Measurements from ENCODE around the gene HBB.
"Not testable (repeated sequence)": the region's sequence is repeated elsewhere in the genome, so short reads cannot be mapped to it uniquely, and the experiment has no call there.

HBB gene

DNA sequence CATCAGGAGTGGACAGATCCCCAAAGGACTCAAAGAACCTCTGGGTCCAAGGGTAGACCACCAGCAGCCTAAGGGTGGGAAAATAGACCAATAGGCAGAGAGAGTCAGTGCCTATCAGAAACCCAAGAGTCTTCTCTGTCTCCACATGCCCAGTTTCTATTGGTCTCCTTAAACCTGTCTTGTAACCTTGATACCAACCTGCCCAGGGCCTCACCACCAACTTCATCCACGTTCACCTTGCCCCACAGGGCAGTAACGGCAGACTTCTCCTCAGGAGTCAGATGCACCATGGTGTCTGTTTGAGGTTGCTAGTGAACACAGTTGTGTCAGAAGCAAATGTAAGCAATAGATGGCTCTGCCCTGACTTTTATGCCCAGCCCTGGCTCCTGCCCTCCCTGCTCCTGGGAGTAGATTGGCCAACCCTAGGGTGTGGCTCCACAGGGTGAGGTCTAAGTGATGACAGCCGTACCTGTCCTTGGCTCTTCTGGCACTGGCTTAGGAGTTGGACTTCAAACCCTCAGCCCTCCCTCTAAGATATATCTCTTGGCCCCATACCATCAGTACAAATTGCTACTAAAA lies at the start of gene HBB:
HBB (minus strand) TSS at position 340 of the 579 bp plus-strand sequence; CDS start at position 290, 50 bp downstream.
- DNase-seq: no peak

DNA sequence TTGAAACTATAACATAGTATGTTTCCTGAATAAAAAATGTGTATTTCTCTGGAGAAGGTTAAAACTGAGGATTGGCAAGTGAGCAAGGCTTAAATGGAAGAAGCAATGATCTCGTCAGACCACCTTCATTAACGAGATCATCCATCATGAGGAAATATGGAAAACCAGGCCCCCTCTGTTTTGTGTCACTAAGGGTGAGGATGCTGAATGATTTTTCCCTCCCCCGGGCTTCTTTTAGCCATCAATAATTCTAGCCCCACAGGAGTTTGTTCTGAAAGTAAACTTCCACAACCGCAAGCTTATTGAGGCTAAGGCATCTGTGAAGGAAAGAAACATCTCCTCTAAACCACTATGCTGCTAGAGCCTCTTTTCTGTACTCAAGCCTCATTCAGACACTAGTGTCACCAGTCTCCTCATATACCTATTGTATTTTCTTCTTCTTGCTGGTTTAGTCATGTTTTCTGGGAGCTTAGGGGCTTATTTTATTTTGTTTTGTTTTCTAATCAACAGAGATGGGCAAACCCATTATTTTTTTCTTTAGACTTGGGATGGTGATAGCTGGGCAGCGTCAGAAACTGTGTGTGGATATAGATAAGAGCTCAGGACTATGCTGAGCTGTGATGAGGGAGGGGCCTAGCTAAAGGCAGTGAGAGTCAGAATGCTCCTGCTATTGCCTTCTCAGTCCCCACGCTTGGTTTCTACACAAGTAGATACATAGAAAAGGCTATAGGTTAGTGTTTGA lies 48.7 kb upstream of the HBB start:
- no peak for DNase-seq

DNA sequence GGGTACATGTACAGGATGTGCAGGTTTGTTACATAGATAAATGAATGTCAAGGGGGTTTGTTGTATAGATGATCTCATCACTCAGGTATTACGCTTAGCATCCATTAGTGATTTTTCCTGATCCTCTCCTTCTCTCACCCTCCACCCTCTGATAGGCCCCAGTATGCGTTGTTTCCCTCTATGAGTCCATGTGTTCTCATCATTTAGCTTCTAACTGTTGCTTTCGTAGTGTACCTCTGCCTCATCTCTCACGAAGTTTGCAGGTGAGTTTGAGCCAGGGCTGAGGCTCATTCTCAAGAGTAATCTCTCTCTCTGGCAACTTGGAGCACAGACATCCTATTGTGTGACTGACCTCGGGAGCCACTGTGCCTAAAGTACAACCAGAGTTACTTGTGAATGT lies 47.5 kb upstream of the HBB start:
- no peak for DNase-seq

DNA sequence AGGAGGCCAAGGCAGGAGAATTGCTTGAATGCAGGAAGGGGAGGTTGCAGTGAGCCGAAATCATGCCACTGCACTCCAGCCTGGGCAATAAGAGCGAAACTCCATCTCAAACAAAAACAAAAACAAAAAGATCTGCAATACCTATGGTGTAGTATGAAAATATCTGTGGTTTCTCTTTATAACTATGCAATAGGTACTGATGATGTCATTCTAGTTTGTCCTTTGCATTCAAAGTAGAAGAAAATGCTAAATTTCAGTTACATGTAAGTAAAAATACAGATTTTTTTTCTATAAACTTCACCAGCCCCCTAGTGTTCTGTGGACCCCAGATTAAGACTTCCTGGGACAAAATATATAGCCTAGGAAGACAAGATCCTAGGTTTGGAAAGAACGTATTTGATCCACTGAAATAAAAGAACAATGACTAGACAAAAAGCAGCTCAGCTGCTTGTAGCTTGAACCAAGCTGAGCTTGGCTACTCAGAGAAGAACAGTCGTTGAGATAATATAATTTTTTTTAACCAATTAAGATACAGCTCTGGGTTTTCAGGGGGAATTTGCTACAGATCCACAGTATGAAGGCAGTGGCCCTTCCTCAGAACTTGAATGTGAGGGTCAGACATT lies 45.6 kb upstream of the HBB start:
- no peak for DNase-seq

DNA sequence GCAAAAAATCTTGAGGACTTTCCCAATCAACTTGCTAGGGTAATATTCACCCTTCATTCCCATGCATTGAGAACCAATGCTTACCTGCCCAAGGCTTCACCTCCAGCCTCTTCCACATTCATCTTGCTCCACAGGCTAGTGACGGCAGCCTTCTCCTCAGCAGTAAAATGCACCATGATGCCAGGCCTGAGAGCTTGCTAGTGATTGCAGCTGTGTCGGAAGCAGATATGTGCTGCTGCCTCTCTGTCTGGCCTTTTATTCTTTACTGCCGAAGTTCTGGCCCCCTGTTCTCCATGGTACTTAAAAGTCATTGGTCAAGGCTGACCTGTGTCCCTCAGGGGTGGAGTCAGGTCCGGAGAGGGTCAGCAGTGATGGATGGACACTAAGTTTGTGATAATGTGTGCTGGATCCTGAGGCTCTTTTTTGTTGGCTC lies 42.9 kb upstream of the HBB start, which contains the start of gene HBE1:
HBE1 (minus strand) TSS at position 231 of the 433 bp plus-strand sequence; CDS start at position 176, 55 bp downstream.
- no peak for DNase-seq

DNA sequence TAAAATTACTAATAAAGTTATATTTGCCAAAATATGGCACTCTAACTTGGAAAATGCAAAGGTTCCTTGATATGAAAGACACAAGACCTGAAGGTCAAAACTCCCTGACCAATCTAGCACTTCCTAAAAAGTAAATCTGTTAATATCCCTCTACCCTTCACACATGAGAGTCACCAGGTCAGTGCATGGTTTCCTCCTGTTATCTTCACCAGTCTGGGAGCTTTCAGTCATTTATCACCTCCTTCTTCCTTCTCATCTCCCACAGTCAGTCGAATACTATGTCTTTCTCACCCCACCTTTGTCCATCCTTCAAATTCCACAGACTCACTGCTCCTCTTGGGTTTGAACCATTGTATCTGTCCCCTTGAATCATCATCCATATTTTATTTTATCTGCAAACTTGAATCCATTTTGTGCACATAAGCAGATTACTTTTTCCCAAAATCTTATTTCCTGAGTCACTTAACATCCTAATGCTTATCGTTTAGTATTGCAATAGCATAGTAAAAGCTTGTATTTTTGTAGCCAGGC lies 40.2 kb upstream of the HBB start:
- DNase-seq: no peak

DNA sequence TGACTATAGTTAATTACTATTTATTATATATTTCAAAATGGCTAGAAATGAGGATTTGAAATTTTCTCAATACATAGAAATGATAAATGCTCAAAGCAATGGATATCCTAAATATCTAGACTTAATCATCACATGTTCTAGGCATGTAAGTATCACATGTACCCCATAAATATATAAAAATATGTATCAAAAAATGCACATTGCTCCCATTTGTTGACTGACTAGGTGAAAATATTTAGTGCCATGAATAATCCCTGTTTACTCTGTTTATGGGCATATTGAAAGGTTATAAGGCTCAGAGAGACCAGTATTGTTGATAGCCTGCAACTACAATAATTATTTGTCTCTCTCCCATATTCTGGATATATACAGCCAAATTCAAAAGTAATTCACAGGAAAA lies 39.7 kb upstream of the HBB start:
- no peak for DNase-seq

DNA sequence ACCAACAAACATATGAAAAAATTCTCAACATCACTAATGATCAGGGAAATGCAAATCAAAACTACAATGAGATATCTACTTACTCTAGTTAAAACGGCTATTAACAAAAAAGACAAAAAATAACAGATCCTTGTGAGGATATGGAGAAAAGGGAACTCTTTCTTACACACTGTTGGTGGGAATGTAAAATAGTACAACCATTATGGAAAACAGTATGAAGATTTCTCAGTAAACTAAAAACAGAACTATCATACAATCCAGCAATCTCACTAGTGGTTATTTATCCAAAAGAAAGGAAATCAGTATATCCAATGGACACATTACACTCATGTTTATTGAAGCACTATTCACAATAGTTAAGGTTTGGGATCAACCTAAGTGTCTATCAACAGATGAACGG lies 39.0 kb upstream of the HBB start:
- DNase-seq: no peak

DNA sequence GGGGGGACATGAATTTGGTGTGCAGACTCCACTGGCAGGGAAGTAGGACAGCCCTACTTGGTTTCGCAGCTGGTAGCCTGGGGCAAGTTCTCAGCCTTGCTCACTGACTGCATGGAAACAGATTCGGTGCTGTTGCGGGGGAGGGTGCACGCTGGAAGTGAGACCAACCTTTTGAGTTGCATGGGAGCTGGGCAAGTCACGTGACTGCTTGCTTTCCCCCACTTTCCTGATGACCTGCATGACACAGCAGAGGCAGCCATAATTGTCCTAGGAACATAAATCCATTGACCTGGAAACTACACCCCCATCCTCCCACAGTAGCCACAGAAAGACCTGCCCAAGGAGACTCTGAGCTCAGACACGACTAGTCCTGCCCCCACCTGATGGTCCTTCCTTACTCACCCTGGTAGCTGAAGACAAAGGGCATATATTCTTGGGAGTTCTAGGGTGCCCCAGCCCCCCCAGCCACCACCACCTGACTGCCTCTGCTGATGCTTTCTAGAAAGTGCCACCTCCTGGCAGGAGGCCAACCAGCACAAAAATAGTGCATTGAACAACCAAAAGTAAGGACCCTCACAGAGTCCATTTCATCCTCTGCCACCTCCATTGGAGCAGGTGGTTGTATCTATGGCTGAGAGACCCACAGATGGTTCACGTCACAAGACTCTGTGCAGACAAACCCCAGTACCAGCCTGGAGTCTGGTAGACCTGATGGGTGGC lies 31.8 kb upstream of the HBB start:
- no peak for DNase-seq

DNA sequence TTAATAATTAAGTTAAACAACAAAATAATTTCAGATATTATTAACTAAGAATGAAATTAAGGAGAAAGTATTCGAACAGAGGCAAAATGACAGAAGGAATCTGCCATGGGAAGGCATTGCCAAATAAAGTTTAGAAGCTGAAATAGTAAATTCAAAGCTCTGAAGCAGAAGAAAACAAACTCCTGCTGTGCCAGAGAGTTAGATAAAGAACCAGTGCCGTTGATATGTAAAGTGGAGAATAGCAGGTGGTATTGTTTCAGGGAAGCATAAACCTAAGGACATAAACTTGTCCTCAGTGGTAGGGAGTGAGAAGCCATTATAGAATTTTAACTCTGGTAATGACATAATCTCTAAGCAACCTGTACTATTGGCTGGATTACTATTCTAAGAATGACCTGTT lies 30.4 kb upstream of the HBB start:
- no peak for DNase-seq

DNA sequence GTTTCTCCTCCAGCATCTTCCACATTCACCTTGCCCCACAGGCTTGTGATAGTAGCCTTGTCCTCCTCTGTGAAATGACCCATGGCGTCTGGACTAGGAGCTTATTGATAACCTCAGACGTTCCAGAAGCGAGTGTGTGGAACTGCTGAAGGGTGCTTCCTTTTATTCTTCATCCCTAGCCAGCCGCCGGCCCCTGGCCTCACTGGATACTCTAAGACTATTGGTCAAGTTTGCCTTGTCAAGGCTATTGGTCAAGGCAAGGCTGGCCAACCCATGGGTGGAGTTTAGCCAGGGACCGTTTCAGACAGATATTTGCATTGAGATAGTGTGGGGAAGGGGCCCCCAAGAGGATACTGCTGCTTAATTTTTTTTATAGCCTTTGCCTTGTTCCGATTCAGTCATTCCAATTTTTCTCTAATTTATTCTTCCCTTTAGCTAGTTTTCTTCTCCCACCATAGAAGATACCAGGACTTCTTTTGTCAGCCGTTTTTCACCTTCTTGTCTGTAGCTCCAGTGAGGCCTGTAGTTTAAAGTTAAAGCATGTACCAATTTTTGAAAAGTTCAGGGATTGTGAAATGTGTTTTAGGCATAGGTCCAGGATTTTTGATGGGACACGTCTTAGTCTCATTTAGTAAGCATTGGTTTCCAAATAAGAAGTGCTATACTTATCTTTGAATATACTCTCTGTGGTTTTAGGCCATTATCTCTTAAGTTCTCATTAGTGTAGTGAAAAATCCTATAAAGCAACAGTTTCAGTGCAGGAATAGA lies 28.0 kb upstream of the HBB start, which contains the start of gene HBG2:
HBG2 (minus strand) TSS at position 136 of the 768 bp plus-strand sequence; CDS start at position 83, 53 bp downstream.
- not testable (repeated sequence) for DNase-seq

DNA sequence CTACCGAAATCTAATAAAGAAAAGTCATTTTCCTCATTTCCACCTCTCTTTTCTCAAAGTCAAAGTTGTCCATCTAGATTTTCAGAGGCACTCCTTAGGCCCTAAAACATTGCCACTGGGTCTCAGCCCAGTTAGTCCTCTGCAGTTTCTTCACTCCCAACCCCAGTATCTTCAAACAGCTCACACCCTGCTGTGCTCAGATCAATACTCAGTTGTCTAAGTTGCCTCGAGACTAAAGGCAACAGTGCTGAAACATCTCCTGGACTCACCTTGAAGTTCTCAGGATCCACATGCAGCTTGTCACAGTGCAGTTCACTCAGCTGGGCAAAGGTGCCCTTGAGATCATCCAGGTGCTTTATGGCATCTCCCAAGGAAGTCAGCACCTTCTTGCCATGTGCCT lies 27.2 kb upstream of the HBB start:
- not testable (repeated sequence) for DNase-seq

DNA sequence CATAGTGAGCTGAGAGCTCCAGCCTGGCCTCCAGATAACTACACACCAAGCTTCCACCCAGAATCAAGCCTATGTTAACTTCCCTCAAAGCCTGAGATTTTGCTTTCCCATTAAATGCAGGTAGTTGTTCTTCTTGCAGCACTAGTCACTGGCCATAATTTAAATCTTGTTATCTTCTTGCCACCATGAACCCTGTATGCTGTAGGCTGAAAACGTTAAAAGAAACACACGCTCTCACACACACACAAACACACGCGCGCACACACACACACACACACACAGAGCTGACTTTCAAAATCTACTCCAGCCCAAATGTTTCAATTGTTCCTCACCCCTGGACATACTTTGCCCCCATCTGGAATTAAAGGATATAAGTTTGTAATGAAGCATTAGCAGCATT lies 26.6 kb upstream of the HBB start:
- DNase-seq: not testable (repeated sequence)

DNA sequence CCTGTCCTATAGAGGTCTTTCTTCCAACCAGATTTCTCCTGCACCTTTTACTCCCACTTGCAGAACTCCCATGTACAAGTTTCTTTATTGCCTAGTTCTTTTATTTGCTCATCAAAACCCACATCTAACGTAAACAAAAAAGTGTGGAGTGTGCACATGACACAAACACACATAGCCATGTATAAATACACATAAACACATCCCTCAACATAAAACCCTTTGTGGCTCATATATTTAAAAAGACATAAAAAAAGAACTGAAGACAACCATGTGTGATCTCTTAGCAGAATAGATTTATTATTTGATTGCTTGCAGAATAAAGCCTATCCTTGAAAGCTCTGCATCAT lies 26.0 kb upstream of the HBB start:
- no peak for DNase-seq

DNA sequence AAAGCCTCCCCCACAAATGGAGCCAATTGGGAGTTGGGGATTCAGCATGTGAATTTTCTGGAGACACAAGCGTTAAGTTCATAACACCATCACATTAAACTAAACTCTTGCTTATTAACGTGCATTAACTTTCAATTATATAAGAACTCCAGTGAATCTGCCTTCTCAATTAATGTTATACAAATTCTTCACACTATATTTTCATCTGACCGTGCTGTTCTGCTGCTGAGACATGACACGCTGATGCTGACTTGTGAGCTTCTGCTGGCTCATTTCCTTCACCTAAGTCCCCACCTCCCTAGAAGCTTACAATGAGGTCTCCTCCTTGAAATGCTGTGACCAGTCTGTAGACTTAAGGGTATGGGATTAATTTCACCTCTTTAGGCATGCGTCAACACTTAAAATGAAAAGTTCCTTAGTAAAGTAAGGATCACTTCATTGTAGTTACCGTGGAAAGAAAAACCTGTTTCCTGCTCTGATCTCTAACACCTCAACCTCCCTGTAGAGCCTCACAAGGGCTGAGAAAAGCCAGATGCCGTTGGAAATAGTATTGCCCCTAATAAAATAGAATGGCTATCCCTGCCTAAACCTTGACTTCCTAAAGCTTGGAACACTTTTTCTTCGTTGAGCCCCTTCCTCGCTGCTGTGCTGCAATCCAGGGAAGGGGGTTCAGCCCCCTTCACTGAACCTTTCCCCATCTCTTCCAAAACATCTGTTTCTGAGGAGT lies 25.5 kb upstream of the HBB start:
- no peak for DNase-seq

DNA sequence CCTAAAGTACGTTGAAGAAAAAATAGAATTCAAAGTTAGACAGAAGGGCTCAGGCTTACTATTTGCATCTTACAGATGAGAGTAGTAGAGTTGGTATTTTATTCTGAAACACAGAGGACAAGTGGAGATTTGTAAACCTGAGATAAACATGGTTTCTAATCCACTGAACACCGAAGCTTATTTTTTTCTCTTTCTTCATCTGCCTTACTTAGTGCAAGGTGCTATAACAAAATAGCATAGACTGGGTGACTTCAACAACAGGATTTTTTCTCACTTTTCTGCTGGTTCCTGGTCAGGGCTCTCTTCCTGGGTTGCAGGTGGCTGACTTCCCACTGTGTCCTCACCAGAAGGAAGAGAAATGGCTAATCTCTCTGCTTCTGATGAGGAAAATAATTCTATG lies 24.9 kb upstream of the HBB start:
- DNase-seq: no peak

DNA sequence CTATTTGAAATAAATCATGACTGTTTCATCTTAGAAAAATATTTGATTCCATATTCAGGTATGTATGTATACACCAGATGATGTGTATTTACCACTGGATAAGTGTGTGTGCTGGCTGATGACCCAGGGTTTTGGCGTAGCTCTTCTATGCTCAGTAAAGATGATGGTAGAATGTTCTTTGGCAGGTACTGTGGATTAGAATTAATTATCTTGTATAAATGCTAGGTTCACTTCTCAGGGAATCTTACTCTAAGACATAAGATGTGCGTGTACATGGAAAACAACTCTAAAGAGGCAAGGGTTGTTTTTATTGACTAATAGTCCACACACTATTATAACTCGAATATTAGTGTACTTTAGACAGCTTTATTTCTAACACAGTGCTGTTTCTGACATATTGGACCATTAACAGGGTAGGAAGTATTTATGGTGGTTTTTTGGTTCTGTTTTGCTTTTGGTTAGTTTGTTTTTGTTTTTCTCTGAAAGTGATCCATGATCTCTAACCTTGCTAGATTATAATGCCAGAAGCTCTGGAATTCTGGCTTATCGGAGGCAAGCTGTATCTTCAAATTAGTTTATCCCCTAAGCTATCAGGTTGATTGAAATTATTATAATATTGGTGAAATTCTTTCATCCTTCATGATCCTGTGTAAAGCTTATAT lies 23.8 kb upstream of the HBB start:
- no peak for DNase-seq

DNA sequence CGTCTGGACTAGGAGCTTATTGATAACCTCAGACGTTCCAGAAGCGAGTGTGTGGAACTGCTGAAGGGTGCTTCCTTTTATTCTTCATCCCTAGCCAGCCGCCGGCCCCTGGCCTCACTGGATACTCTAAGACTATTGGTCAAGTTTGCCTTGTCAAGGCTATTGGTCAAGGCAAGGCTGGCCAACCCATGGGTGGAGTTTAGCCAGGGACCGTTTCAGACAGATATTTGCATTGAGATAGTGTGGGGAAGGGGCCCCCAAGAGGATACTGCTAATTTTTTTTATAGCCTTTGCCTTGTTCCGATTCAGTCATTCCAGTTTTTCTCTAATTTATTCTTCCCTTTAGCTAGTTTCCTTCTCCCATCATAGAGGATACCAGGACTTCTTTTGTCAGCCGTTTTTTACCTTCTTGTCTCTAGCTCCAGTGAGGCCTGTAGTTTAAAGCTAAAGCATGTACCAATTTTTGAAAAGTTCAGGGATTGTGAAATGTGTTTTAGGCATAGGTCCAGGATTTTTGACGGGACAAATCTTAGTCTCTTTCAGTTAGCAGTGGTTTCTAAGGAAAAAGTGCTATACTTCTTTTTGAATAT lies 23.0 kb upstream of the HBB start, which contains the start of gene HBG1:
HBG1 (minus strand) TSS at position 51 of the 590 bp plus-strand sequence. CDS start 53 bp downstream, outside the sequence.
- DNase-seq: not testable (repeated sequence)

DNA sequence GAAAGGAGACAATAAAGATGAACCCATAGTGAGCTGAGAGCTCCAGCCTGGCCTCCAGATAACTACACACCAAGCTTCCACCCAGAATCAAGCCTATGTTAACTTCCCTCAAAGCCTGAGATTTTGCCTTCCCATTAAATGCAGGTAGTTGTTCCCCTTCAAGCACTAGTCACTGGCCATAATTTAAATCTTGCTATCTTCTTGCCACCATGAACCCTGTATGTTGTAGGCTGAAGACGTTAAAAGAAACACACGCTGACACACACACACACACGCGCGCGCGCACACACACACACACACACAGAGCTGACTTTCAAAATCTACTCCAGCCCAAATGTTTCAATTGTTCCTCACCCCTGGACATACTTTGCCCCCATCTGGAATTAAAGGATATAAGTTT lies 21.6 kb upstream of the HBB start:
- not testable (repeated sequence) for DNase-seq

DNA sequence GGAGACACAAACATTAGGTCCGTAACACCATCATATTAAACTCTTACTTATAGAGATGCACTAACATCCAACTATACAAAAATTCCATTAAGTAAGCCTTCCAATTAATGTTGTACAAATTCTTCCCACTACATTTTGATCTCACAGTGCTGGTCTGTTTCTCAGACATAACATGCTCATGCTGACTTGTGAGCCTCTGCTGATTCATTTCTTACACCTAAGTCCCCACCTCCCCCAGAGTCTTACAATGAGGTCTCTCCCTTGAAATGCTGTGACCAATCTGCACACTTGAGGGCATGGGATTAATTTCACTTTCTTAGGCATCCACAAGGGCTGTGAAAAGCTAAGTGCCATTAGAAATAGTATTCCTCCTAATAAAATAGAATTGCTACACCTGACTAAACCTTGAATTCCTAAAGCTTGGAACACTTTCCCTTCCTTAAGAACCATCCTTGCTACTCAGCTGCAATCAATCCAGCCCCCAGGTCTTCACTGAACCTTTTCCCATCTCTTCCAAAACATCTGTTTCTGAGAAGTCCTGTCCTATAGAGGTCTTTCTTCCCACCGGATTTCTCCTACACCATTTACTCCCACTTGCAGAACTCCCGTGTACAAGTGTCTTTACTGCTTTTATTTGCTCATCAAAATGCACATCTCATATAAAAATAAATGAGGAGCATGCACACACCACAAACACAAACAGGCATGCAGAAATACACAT lies 20.8 kb upstream of the HBB start:
- no peak for DNase-seq
